IMR-90 (cell line): Measurements from ENCODE around the gene CLDN7. TPM values are rescaled to one million over a fixed set of nuclear protein-coding genes. Genes with fewer than 3 reads are reported as not detected.

ENCODE experiments used
- CEBPB ChIP-seq: IDR thresholded peaks from 2 replicates; pipeline ENCODE4 v1.6.1; 2012; ENCODE audit warnings: low read depth, low read length, improper control_type of control experiment
- MAZ ChIP-seq: IDR thresholded peaks from 2 replicates; pipeline ENCODE4 v1.6.1; 2012; ENCODE audit warnings: low read depth, mild to moderate bottlenecking, low read length, improper control_type of control experiment, moderate library complexity, borderline replicate concordance
- NFE2L2 ChIP-seq: fragments of 150-350 bp; IDR thresholded peaks from 2 replicates; pipeline ENCODE4 v1.6.1; 2016; ENCODE audit warnings: low read depth, mild to moderate bottlenecking, low read length
- RAD21 ChIP-seq: IDR thresholded peaks from 2 replicates; pipeline ENCODE4 v1.6.1; 2012; ENCODE audit warnings: low read length, improper control_type of control experiment
- RCOR1 ChIP-seq: IDR thresholded peaks from 2 replicates; pipeline ENCODE4 v1.6.1; 2012; ENCODE audit warnings: mild to moderate bottlenecking, low read length, improper control_type of control experiment; ENCODE audit not compliant: insufficient replicate concordance
- USF2 ChIP-seq: fragments of 150-350 bp; IDR thresholded peaks from 2 replicates; pipeline ENCODE4 v1.6.1; 2017; ENCODE audit warnings: mild to moderate bottlenecking, antibody characterized with exemption, low read length, low read depth
- polyA plus RNA-seq, 3 experiments: library from polyadenylated mRNA; depleted of rRNA; stranded (reverse); fragments of >200 nt; gene quantifications; 2 replicates each; pipeline ENCODE4 v1.2.3, GENCODE V29; 2012; ENCODE audit warnings: low replicate concordance in 1 of 3
- total RNA-seq: library from RNA; depleted of rRNA; stranded (reverse); fragments of >200 nt; gene quantifications from 2 replicates; pipeline ENCODE4 v1.2.3, GENCODE V29; 2012

CLDN7 gene
- total and polyA plus RNA-seq, 2 of the 4 experiments (the other 2 are of a cell fraction) = 1.4 TPM

GRCh38 chr17:7214300-7215135, 47.8 kb downstream of the CLDN7 start (continued):
- peak; percentile 30; the same call in 1 of the 2 replicates for TF ChIP-seq USF2
- TF ChIP-seq RCOR1 = no peak
- no peak for TF ChIP-seq NFE2L2
- peak; percentile 52 for TF ChIP-seq RAD21
- 0 out of 2 replicates have a peak, but pooled peaks have one; percentile 9 for TF ChIP-seq CEBPB
- peak; percentile 55; the same call in 1 of the 2 replicates for TF ChIP-seq MAZ
